Endodermal cell (in vitro differentiated cells): ENCODE data around the gene WDSUB1. TPM values are rescaled to one million over a fixed set of nuclear protein-coding genes. Genes with fewer than 3 reads are reported as not detected.

Experiments
- DNase-seq: peaks from one replicate; pipeline ENCODE4 v3.0.0-alpha.2; 2017
- H3K27ac ChIP-seq: 2 replicates; pipeline ENCODE4 v1.5.1; 2013; ENCODE audit warnings: mild to moderate bottlenecking, low read depth, low read length, moderate library complexity
- H3K27me3 ChIP-seq: 2 replicates; pipeline ENCODE4 v1.6.1; 2013; ENCODE audit warnings: mild to moderate bottlenecking, low read length, moderate library complexity; ENCODE audit not compliant: insufficient read depth, control insufficient read depth, poor library complexity, severe bottlenecking
- H3K36me3 ChIP-seq: 2 replicates; pipeline ENCODE4 v1.7.0; 2013; ENCODE audit warnings: mild to moderate bottlenecking, low read length, moderate library complexity; ENCODE audit not compliant: control insufficient read depth, insufficient read depth
- H3K4me1 ChIP-seq: one replicate; pipeline ENCODE4 v1.7.0; 2013; ENCODE audit warnings: low read length; ENCODE audit not compliant: control insufficient read depth, insufficient read depth
- H3K4me3 ChIP-seq: 2 replicates; pipeline ENCODE4 v1.5.1; 2013; ENCODE audit warnings: mild to moderate bottlenecking, low read length, moderate library complexity
- H3K9ac ChIP-seq: 2 replicates; pipeline ENCODE4 v1.6.1; 2013; ENCODE audit warnings: mild to moderate bottlenecking, low read length, moderate library complexity; ENCODE audit not compliant: poor library complexity, severe bottlenecking; ENCODE audit errors: extremely low read depth
- H3K9me3 ChIP-seq: 2 replicates; pipeline ENCODE4 v1.6.1; 2013; ENCODE audit warnings: mild to moderate bottlenecking, low read length, moderate library complexity; ENCODE audit not compliant: control insufficient read depth
- H3K27ac Mint-ChIP-seq: 2 replicates; pipeline ENCODE4 v1.8.0; 2020; ENCODE audit warnings: mixed read lengths
- H3K27me3 Mint-ChIP-seq: 2 replicates; pipeline ENCODE4 v1.8.0; 2021; ENCODE audit warnings: mild to moderate bottlenecking, mixed read lengths; ENCODE audit not compliant: insufficient read depth
- H3K36me3 Mint-ChIP-seq: 2 replicates; pipeline ENCODE4 v1.8.0; 2020; ENCODE audit warnings: low read depth, mixed read lengths
- H3K4me1 Mint-ChIP-seq: 2 replicates; pipeline ENCODE4 v1.8.0; 2020; ENCODE audit warnings: mixed read lengths
- H3K4me3 Mint-ChIP-seq: 2 replicates; pipeline ENCODE4 v1.8.0; 2020; ENCODE audit warnings: mild to moderate bottlenecking, moderate library complexity, mixed read lengths
- H3K9me3 Mint-ChIP-seq: 2 replicates; pipeline ENCODE4 v1.8.0; 2020; ENCODE audit warnings: mild to moderate bottlenecking, mixed read lengths
- WGBS, 2 experiments: methylation state at CpG; one replicate each; pipeline versions ENCODE4 v1.1.5 to v1.1.7; 2013; ENCODE audit warnings: missing lambda C conversion rate in 2 of 2, mixed read lengths in 1 of 2; ENCODE audit not compliant: insufficient coverage in 1 of 2, insufficient read length in 1 of 2; 5-methylcytosine and 5-hydroxymethylcytosine counted together
- total RNA-seq, 2 donors: library from RNA; stranded (reverse); fragmentation: NEBNext Ultra II Directional in 1 of 2; extraction: Animal tissue kit (Norgen Biotek cat#: 25700) in 1 of 2; gene quantifications; 2 replicates in 1 of 2; 3 replicates in 1 of 2; pipeline ENCODE4 v1.2.1, GENCODE V29; 2021
- TF ChIP-seq, protein P1 (sequence below): fragments of 200-600 bp; sonication (generic); conservative IDR thresholded peaks from 2 replicates; pipeline ENCODE4 v1.5.0; 2021; ENCODE audit warnings: antibody characterized with exemption, mild to moderate bottlenecking

WDSUB1 gene
- total RNA-seq, 2 donors from 2014 or later, result 10.7 to 14.7 TPM

DNA sequence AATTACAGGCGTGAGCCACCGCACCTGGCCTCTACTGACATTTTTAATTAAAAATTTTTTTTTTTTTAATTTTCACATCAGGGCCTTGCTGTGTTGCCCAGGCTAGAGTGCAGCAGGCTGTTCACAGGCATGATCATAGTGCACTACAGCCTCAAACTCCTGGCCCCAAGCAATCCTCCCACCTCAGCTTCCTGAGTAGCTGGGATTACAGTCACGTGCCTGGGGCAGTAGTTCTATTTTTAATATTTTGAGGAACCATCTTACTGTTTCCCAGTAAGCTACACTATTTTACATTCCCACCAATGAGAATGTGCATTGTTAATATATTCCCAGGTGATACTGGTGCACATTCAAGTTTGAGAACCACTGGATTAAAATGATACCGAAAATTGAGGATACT lies 92.7 kb downstream of the WDSUB1 start:
- no peak overlapping the region for H3K4me3 Mint-ChIP-seq
- H3K27me3 Mint-ChIP-seq, result no peaks in the 10 kb centered on the region
- no peak overlapping the region for H3K27ac ChIP-seq
- no peak overlapping the region for H3K4me3 ChIP-seq
- peaks cover 89% of the 10 kb centered on the region for H3K36me3 ChIP-seq
- H3K27me3 ChIP-seq, result no peaks in the 10 kb centered on the region
- no peaks in the 10 kb centered on the region for H3K4me1 Mint-ChIP-seq
- H3K27ac Mint-ChIP-seq, result no peak overlapping the region
- H3K36me3 Mint-ChIP-seq, result no peaks in the 10 kb centered on the region
- H3K9me3 ChIP-seq, result no peaks in the 10 kb centered on the region
- TF ChIP-seq, protein P1, sequence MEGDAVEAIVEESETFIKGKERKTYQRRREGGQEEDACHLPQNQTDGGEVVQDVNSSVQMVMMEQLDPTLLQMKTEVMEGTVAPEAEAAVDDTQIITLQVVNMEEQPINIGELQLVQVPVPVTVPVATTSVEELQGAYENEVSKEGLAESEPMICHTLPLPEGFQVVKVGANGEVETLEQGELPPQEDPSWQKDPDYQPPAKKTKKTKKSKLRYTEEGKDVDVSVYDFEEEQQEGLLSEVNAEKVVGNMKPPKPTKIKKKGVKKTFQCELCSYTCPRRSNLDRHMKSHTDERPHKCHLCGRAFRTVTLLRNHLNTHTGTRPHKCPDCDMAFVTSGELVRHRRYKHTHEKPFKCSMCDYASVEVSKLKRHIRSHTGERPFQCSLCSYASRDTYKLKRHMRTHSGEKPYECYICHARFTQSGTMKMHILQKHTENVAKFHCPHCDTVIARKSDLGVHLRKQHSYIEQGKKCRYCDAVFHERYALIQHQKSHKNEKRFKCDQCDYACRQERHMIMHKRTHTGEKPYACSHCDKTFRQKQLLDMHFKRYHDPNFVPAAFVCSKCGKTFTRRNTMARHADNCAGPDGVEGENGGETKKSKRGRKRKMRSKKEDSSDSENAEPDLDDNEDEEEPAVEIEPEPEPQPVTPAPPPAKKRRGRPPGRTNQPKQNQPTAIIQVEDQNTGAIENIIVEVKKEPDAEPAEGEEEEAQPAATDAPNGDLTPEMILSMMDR, result no peak
- no peak overlapping the region for H3K9ac ChIP-seq
- no peaks in the 10 kb centered on the region for H3K9me3 Mint-ChIP-seq
- DNase-seq, result no peak
- H3K4me1 ChIP-seq, result no peaks in the 10 kb centered on the region
- 90 to 94% methylated on average over 3 to 4 of the region's 4 CpGs for WGBS, 2 experiments

- H3K9ac ChIP-seq, result no peak overlapping the region
- no peaks in the 10 kb centered on the region for H3K9me3 ChIP-seq
- H3K4me3 Mint-ChIP-seq, result no peak overlapping the region
- H3K27me3 ChIP-seq, result no peaks in the 10 kb centered on the region
- no peak overlapping the region for H3K27ac ChIP-seq
- TF ChIP-seq, protein P1, result no peak
- WGBS, 2 experiments, result 93 to 94% methylated on average over 8 to 12 of the region's 12 CpGs
- H3K36me3 Mint-ChIP-seq, result no peaks in the 10 kb centered on the region
- no peaks in the 10 kb centered on the region for H3K27me3 Mint-ChIP-seq
- DNase-seq, result no peak
- H3K36me3 ChIP-seq, result peaks cover 86% of the 10 kb centered on the region
- no peaks in the 10 kb centered on the region for H3K4me1 ChIP-seq
- no peak overlapping the region for H3K4me3 ChIP-seq
- H3K27ac Mint-ChIP-seq, result no peak overlapping the region
- H3K4me1 Mint-ChIP-seq, result no peaks in the 10 kb centered on the region
- H3K9me3 Mint-ChIP-seq, result no peaks in the 10 kb centered on the region
These were observed 94.1 kb downstream of the WDSUB1 start for GRCh38 chr2:159192371-159192918.

- no peak overlapping the region for H3K27ac Mint-ChIP-seq
- no peak overlapping the region for H3K4me3 Mint-ChIP-seq
- H3K27me3 Mint-ChIP-seq, result no peaks in the 10 kb centered on the region
- Histone ChIP-seq H3K4me3 (no peak overlapping the region), H3K9me3 (no peaks in the 10 kb centered on the region), H3K27me3 (no peaks in the 10 kb centered on the region), H3K9ac (no peak overlapping the region), H3K4me1 (no peaks in the 10 kb centered on the region), H3K27ac (no peak overlapping the region), H3K36me3 (peaks cover 76% of the 10 kb centered on the region)
- TF ChIP-seq, protein P1, result no peak
- no peaks in the 10 kb centered on the region for H3K9me3 Mint-ChIP-seq
- peaks cover 3% of the 10 kb centered on the region for H3K36me3 Mint-ChIP-seq
- DNase-seq, result no peak
- WGBS, 2 experiments, result 93% methylated on average over 4 of the region's 4 CpGs; no CpG with 5 or more reads in 1 of the 2 experiments
- H3K4me1 Mint-ChIP-seq, result peaks cover 7% of the 10 kb centered on the region
These were observed 98.1 kb downstream of the WDSUB1 start for GRCh38 chr2:159188449-159188848.
